ENCODE results near the gene ALKBH8.

DNA sequence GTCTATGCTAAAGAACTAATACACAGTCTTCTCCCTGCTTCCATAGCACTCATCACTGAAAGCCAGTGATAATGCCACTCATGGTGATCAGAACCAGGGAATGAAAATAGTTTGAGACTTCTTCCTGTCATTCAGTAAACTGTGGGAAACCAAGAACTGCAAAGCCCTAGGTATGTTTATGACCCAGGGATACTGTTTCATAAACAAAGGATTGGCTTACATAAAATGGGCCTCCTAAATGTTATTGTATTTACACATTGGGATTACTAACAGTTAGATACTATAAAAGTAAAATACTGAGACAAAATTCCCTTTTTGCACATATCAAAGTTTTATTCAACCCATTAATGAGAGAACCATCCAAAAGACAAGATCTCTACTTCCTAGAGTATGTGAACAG lies 86.6 kb downstream of the ALKBH8 start:
- TF ChIP-seq ZNF202 (tag by site-specific recombination; IDR thresholded peaks at IDR 0.05; ENCODE audit: borderline replicate concordance): no peak
- no peak for TF ChIP-seq CTCF (tag by site-specific recombination; IDR thresholded peaks at IDR 0.05)
- no peak for TF ChIP-seq ZFP37 (tag by site-specific recombination; IDR thresholded peaks at IDR 0.05)
- TF ChIP-seq, protein P1, sequence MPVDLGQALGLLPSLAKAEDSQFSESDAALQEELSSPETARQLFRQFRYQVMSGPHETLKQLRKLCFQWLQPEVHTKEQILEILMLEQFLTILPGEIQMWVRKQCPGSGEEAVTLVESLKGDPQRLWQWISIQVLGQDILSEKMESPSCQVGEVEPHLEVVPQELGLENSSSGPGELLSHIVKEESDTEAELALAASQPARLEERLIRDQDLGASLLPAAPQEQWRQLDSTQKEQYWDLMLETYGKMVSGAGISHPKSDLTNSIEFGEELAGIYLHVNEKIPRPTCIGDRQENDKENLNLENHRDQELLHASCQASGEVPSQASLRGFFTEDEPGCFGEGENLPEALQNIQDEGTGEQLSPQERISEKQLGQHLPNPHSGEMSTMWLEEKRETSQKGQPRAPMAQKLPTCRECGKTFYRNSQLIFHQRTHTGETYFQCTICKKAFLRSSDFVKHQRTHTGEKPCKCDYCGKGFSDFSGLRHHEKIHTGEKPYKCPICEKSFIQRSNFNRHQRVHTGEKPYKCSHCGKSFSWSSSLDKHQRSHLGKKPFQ (tag by site-specific recombination; IDR thresholded peaks at IDR 0.05): no peak
- no peak for TF ChIP-seq ZNF501 (tag by site-specific recombination; IDR thresholded peaks at IDR 0.05)
- TF ChIP-seq ZNF169 (tag by site-specific recombination; IDR thresholded peaks at IDR 0.05): no peak
- TF ChIP-seq TCF7L2 (IDR thresholded peaks at IDR 0.05; ENCODE audit: borderline replicate concordance, low read depth, low read length): no peak
- TF ChIP-seq ZFP41 (tag by site-specific recombination; IDR thresholded peaks at IDR 0.05; ENCODE audit: borderline replicate concordance): no peak
- no peak for TF ChIP-seq ZBTB7A (tag by site-specific recombination; IDR thresholded peaks at IDR 0.05; ENCODE audit: low read depth)

All from HEK293 (cell line).